AG09319 (cell line): Measurements from ENCODE around the gene TM9SF2.

Experiments used
- DNase-seq: peaks from one replicate; pipeline ENCODE4 v3.0.0-alpha.2; 2010; ENCODE audit warnings: low read depth; ENCODE audit errors: extremely low read depth
- TF ChIP-seq, protein P1 (sequence below): IDR thresholded peaks from 2 replicates; pipeline ENCODE4 v1.5.1; 2011; ENCODE audit warnings: low read depth, mild to moderate bottlenecking, inconsistent platforms, low read length, moderate library complexity

TM9SF2 gene

GRCh38 chr13:99522298-99522697 is 21.0 kb downstream of the TM9SF2 start:
- DNase-seq, result no peak
- TF ChIP-seq, protein P1, sequence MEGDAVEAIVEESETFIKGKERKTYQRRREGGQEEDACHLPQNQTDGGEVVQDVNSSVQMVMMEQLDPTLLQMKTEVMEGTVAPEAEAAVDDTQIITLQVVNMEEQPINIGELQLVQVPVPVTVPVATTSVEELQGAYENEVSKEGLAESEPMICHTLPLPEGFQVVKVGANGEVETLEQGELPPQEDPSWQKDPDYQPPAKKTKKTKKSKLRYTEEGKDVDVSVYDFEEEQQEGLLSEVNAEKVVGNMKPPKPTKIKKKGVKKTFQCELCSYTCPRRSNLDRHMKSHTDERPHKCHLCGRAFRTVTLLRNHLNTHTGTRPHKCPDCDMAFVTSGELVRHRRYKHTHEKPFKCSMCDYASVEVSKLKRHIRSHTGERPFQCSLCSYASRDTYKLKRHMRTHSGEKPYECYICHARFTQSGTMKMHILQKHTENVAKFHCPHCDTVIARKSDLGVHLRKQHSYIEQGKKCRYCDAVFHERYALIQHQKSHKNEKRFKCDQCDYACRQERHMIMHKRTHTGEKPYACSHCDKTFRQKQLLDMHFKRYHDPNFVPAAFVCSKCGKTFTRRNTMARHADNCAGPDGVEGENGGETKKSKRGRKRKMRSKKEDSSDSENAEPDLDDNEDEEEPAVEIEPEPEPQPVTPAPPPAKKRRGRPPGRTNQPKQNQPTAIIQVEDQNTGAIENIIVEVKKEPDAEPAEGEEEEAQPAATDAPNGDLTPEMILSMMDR, result no peak

DNA sequence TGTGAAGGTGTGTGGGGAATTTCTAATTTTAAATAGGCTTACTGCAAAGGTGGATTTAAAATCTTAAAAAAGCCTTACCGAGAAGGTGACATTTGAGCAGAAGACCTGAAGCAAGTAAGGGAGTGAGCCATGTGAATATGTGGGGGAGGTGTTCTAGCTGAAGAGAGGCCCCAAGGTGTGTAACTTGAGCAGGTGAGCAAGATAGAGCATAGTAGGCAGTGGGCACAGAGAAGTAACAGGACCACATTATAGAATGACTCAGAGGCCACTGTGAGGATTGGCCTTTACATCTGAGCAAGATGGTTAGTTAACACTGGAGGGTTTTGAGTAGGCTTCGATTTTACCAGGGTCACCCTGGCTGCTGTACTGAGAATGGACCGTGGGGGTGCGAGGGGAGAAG is 22.6 kb downstream of the TM9SF2 start:
- DNase-seq, result no peak

GRCh38 chr13:99525967-99526366 is 24.7 kb downstream of the TM9SF2 start:
- DNase-seq, result no peak
- TF ChIP-seq, protein P1, result no peak

More for the DNA sequence above, 22.6 kb downstream of the TM9SF2 start:
- TF ChIP-seq, protein P1, result no peak

- TF ChIP-seq, protein P1, result no peak
Measured at GRCh38 chr13:99526549-99526948, 25.3 kb downstream of the TM9SF2 start.

DNA sequence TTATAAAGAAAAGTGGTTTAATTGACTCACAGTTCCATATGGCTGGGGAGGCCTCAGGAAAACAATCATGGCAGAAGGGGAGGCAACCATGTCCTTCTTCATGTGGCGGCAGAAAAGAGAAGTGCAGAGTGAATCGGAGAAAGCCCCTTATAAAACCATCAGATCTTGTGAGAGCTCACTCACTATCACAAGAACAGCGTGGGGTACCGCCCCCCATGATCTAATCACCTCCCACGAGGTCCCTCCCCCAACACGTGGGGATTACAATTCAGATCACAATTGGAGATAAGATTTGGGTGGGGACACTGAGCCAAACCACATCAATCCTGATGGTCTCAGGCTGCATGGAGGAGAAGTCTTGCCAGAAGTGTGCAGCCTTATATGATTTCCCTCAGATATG is 26.0 kb downstream of the TM9SF2 start:
- no peak for DNase-seq
- TF ChIP-seq, protein P1, result no peak

More at GRCh38 chr13:99526549-99526948, 25.3 kb downstream of the TM9SF2 start:
- DNase-seq, result no peak

DNA sequence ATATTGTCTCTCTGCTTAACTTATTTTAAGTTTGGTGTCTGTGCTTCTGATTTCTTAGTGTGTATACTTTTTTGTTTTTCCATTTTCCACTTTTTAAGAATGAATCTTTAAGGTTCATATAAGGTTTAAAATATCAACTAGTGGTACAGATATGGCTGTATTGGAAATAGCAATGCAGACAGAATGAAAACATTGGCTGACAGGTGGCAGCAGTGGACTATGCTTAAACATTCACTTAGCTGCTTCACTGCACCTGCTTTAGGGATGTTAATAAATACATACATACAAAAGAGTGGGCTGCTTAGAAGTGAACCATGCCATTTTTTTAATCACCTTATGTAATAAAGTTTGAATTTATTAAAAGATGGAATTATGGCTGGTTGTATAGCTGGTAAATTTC is 27.3 kb downstream of the TM9SF2 start:
- no peak for DNase-seq

GRCh38 chr13:99536023-99536422 is 34.8 kb downstream of the TM9SF2 start:
- DNase-seq, result no peak
- TF ChIP-seq, protein P1, result no peak

More for the DNA sequence above, 27.3 kb downstream of the TM9SF2 start:
- TF ChIP-seq, protein P1, result peak; percentile 14
